Lower leg skin (tissue), 4 donors: ENCODE results near the gene NSMF. TPM values are rescaled to one million over a fixed set of nuclear protein-coding genes. Genes with fewer than 3 reads are reported as not detected.
"Not testable (repeated sequence)": the region's sequence is repeated elsewhere in the genome, so short reads cannot be mapped to it uniquely, and the experiment has no call there.

Source experiments
- DNase-seq, 2 donors: peaks; one replicate each; pipeline ENCODE4 v3.0.0-alpha.2; 2019; ENCODE audit warnings: low spot score in 2 of 2
- H3K4me3 ChIP-seq: fragments of 200-600 bp; sonication (generic); 2 replicates; pipeline ENCODE4 v1.5.1; 2017; ENCODE audit warnings: mild to moderate bottlenecking, low read depth; ENCODE audit not compliant: poor library complexity, severe bottlenecking
- POLR2A ChIP-seq, 2 donors: fragments of 450-650 bp; IDR thresholded peaks; one replicate each; pipeline ENCODE4 v1.6.1; 2016 to 2017; ENCODE audit warnings: antibody characterized with exemption in 2 of 2, mild to moderate bottlenecking in 1 of 2, moderate library complexity in 1 of 2
- WGBS, 2 donors: methylation state at CpG; one replicate each; pipeline ENCODE4 v1.1.5; 2018; 5-methylcytosine and 5-hydroxymethylcytosine counted together
- intact Hi-C: fragments of 100-400 bp; cut with DNase I; formaldehyde crosslinking; loops from one replicate; pipeline ENCODE4 v1.15.0; 2023; ENCODE audit warnings: low total_unique reads
- total RNA-seq, 4 donors: library from RNA; depleted of rRNA; stranded (reverse); fragments of >200 nt; gene quantifications; one replicate each; pipeline ENCODE4 v1.1.0, GENCODE V29; 2016
- TF ChIP-seq, protein P1 (sequence below), 3 donors: fragments of 450-650 bp; IDR thresholded peaks; one replicate each; pipeline ENCODE4 v1.5.1; 2016; ENCODE audit warnings: antibody characterized with exemption in 3 of 3, mild to moderate bottlenecking in 3 of 3, moderate library complexity in 2 of 3

NSMF gene
- total RNA-seq, 4 donors from 2014 or later, result 18.6 to 41.8 (median 24.3) TPM

DNA sequence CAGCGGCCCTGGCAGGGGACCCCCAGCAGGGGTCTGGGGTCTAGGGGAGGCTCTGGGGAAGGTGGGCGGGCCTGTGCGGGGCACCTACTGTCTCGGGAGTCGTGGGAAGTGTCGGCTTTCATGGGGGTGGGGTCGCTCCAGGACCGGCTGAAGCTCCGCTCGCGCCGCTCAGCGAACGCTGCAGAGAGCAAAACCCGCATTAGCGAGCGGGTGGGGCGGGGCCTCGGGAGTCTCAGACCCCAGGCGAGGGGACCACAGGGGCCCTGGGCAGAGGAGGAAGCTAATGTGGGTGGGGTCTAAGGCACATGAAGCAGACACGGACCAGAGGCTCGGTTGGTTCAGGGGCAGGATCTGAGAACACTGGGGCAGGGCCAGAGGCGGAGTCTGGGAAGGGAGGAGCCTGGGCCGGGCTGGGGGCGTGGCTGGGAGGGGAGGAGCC lies 5.5 kb downstream of the NSMF start:
- 23 to 28% methylated on average over 24 to 25 of the region's 25 CpGs for WGBS, 2 donors
- no peak for TF ChIP-seq POLR2A (IDR thresholded peaks at IDR 0.05)
- TF ChIP-seq, protein P1, sequence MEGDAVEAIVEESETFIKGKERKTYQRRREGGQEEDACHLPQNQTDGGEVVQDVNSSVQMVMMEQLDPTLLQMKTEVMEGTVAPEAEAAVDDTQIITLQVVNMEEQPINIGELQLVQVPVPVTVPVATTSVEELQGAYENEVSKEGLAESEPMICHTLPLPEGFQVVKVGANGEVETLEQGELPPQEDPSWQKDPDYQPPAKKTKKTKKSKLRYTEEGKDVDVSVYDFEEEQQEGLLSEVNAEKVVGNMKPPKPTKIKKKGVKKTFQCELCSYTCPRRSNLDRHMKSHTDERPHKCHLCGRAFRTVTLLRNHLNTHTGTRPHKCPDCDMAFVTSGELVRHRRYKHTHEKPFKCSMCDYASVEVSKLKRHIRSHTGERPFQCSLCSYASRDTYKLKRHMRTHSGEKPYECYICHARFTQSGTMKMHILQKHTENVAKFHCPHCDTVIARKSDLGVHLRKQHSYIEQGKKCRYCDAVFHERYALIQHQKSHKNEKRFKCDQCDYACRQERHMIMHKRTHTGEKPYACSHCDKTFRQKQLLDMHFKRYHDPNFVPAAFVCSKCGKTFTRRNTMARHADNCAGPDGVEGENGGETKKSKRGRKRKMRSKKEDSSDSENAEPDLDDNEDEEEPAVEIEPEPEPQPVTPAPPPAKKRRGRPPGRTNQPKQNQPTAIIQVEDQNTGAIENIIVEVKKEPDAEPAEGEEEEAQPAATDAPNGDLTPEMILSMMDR (IDR thresholded peaks at IDR 0.05), result no peak
- DNase-seq, result peak; percentile 81 to 95
- no peak overlapping the region for H3K4me3 ChIP-seq
- intact Hi-C loops, result no loop called here

- WGBS, 2 donors, result 76 to 95% methylated on average over 22 to 30 of the region's 43 CpGs
- intact Hi-C loops, result no loop called here
- TF ChIP-seq, protein P1 (IDR thresholded peaks at IDR 0.05), result no peak
- no peak for TF ChIP-seq POLR2A (IDR thresholded peaks at IDR 0.05)
- H3K4me3 ChIP-seq, result no peak overlapping the region
- DNase-seq, result peak in 1 of 2 donors; percentile 89
Measured at GRCh38 chr9:137452761-137453642, 6.1 kb downstream of the NSMF start.

GRCh38 chr9:137452006-137452760 lies 7.0 kb downstream of the NSMF start:
- DNase-seq, result peak in 1 of 2 donors; percentile 86

GRCh38 chr9:137451264-137452005 lies 7.7 kb downstream of the NSMF start:
- DNase-seq, result peak in 1 of 2 donors; percentile 20

More at GRCh38 chr9:137452006-137452760, 7.0 kb downstream of the NSMF start:
- H3K4me3 ChIP-seq, result no peak overlapping the region
- no peak for TF ChIP-seq POLR2A (IDR thresholded peaks at IDR 0.05)
- TF ChIP-seq, protein P1 (IDR thresholded peaks at IDR 0.05), result no peak
- WGBS, 2 donors, result 88 to 91% methylated on average over 16 to 17 of the region's 17 CpGs
- intact Hi-C loops, result no loop called here

DNA sequence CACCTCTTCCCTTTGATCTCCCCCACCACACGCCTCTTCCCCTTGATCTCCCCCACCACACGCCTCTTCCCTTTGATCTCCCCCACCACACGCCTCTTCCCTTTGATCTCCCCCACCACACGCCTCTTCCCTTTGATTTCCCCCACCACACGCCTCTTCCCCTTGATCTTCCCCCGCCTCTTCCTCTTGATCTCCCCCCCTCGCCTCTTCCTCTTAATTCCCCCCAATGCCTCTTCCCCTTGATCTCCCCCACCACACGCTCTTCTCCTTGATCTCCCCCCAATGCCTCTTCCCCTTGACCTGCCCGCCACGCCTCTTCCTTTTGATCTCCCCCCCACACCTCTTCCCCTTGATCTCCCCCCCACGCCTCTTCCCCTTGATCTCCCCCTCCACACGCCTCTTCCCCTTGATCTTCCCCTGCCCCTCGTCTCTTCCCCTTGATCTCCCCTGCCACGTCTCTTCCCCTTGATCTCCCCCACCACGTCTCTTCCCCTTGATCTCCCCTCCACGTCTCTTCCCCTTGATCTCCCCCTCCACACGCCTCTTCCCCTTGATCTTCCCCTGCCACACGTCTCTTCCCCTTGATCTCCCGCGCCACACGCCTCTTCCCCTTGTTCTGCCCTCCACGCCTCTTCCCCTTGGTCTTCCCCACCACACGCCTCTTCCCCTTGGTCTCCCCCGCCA lies 8.5 kb downstream of the NSMF start:
- 88 to 97% methylated on average over 6 to 17 of the region's 24 CpGs for WGBS, 2 donors
- DNase-seq, H3K4me3 ChIP-seq, intact Hi-C loops: not testable (repeated sequence)

More at GRCh38 chr9:137451264-137452005, 7.7 kb downstream of the NSMF start:
- H3K4me3 ChIP-seq, intact Hi-C loops: not testable (repeated sequence)
- 87 to 90% methylated on average over 6 to 7 of the region's 31 CpGs for WGBS, 2 donors

- 82 to 84% methylated on average over 16 to 18 of the region's 18 CpGs for WGBS, 2 donors
- intact Hi-C loops, result no loop called here
- H3K4me3 ChIP-seq, result no peak overlapping the region
- TF ChIP-seq POLR2A (IDR thresholded peaks at IDR 0.05), result no peak
- TF ChIP-seq, protein P1 (IDR thresholded peaks at IDR 0.05), result no peak
- DNase-seq, result no peak
Measured at GRCh38 chr9:137449931-137450538, 9.1 kb downstream of the NSMF start.
